GM23338 (cell line): ENCODE data around the gene CHN2. TPM values are rescaled to one million over a fixed set of nuclear protein-coding genes. Genes with fewer than 3 reads are reported as not detected.

ENCODE experiments used
- ATAC-seq: fragments of 200-7000 bp; cut with Tn5 transposase; 3 replicates; pipeline ENCODE4 v1.9.1; 2020
- DNase-seq: peaks from one replicate; pipeline ENCODE4 v3.0.0-alpha.2; 2015; ENCODE audit warnings: low spot score
- H2AFZ ChIP-seq: fragments of 200-600 bp; sonication (generic); 2 replicates; pipeline ENCODE4 v1.8.0; 2016; ENCODE audit warnings: antibody characterized with exemption, mild to moderate bottlenecking, moderate library complexity
- H3F3A ChIP-seq: fragments of 200-600 bp; sonication (generic); replicated peaks from 2 replicates; pipeline ENCODE4 v1.8.0; 2017; ENCODE audit warnings: antibody characterized with exemption, mixed run types, low read depth
- H3K27ac ChIP-seq: fragments of 200-600 bp; sonication (generic); 2 replicates; pipeline ENCODE4 v1.6.1; 2016; ENCODE audit warnings: low read depth
- H3K27me3 ChIP-seq: fragments of 200-600 bp; sonication (generic); 2 replicates; pipeline ENCODE4 v1.8.0; 2016; ENCODE audit warnings: mild to moderate bottlenecking, mixed run types, moderate library complexity; ENCODE audit not compliant: insufficient read depth
- H3K36me3 ChIP-seq: fragments of 200-600 bp; sonication (generic); 2 replicates; pipeline ENCODE4 v1.8.0; 2016; ENCODE audit warnings: mild to moderate bottlenecking; ENCODE audit not compliant: insufficient read depth
- H3K4me1 ChIP-seq: fragments of 200-600 bp; sonication (generic); 2 replicates; pipeline ENCODE4 v1.8.0; 2016; ENCODE audit warnings: mild to moderate bottlenecking, moderate library complexity; ENCODE audit not compliant: insufficient read depth
- H3K4me2 ChIP-seq: fragments of 200-600 bp; sonication (generic); 2 replicates; pipeline ENCODE4 v1.7.1; 2017; ENCODE audit warnings: mixed run types
- H3K4me3 ChIP-seq: fragments of 200-600 bp; sonication (generic); 2 replicates; pipeline ENCODE4 v1.6.1; 2016; ENCODE audit warnings: mixed run types
- H3K79me2 ChIP-seq: fragments of 200-600 bp; sonication (generic); replicated peaks from 2 replicates; pipeline ENCODE4 v1.8.0; 2017; ENCODE audit warnings: mild to moderate bottlenecking; ENCODE audit not compliant: insufficient read depth
- H3K9me2 ChIP-seq: fragments of 200-600 bp; sonication (generic); 2 replicates; pipeline ENCODE4 v1.8.0; 2017; ENCODE audit not compliant: insufficient read depth
- H4K20me1 ChIP-seq: fragments of 200-600 bp; sonication (generic); replicated peaks from 2 replicates; pipeline ENCODE4 v1.8.0; 2017; ENCODE audit warnings: mild to moderate bottlenecking; ENCODE audit not compliant: insufficient read depth
- H3K27ac Mint-ChIP-seq: 2 replicates; pipeline ENCODE4 v1.8.0; 2020; ENCODE audit warnings: inconsistent platforms, mild to moderate bottlenecking, moderate library complexity, mixed read lengths
- H3K27me3 Mint-ChIP-seq: 3 replicates; pipeline ENCODE4 v1.8.0; 2022; ENCODE audit warnings: low read depth, mild to moderate bottlenecking, moderate library complexity, mixed read lengths, inconsistent platforms; ENCODE audit not compliant: insufficient read depth, poor library complexity
- H3K36me3 Mint-ChIP-seq: 3 replicates; pipeline ENCODE4 v1.8.0; 2021; ENCODE audit warnings: low read depth, mild to moderate bottlenecking, inconsistent platforms, moderate library complexity, mixed read lengths
- H3K4me1 Mint-ChIP-seq: 3 replicates; pipeline ENCODE4 v1.8.0; 2020; ENCODE audit warnings: mild to moderate bottlenecking, inconsistent platforms, mixed read lengths
- H3K4me3 Mint-ChIP-seq: 3 replicates; pipeline ENCODE4 v1.8.0; 2021; ENCODE audit warnings: moderate library complexity, mild to moderate bottlenecking, inconsistent platforms, mixed read lengths
- H3K9me3 Mint-ChIP-seq: 3 replicates; pipeline ENCODE4 v1.8.0; 2020; ENCODE audit warnings: moderate library complexity, mild to moderate bottlenecking, inconsistent platforms, mixed read lengths
- EZH2 ChIP-seq: fragments of 200-600 bp; sonication (generic); IDR thresholded peaks from one replicate; pipeline ENCODE4 v1.8.0; 2017; ENCODE audit warnings: antibody characterized with exemption, mild to moderate bottlenecking, low read depth; ENCODE audit not compliant: unreplicated experiment
- JUNB ChIP-seq: IDR thresholded peaks from one replicate; pipeline ENCODE4 v1.6.1; 2016; ENCODE audit warnings: antibody characterized with exemption; ENCODE audit not compliant: unreplicated experiment
- REST ChIP-seq: IDR thresholded peaks from one replicate; pipeline ENCODE4 v1.6.1; 2018; ENCODE audit warnings: antibody characterized with exemption; ENCODE audit not compliant: unreplicated experiment
- polyA plus RNA-seq: library from polyadenylated mRNA; unstranded; fragments of >200 nt; fragmentation: Nextera tagmentation; extraction: Ambion mirVana; gene quantifications from 2 replicates; pipeline ENCODE4 v1.2.1, GENCODE V29; 2016
- total RNA-seq: library from RNA; depleted of rRNA; stranded (reverse); fragments of >200 nt; shearing (Covaris generic); gene quantifications from 2 replicates; pipeline ENCODE4 v1.2.3, GENCODE V29; 2014
- TF ChIP-seq, protein P1 (sequence below): fragments of 250-450 bp; sonication (Bioruptor Pico); IDR thresholded peaks from 2 replicates; pipeline ENCODE4 v1.5.0; 2020; ENCODE audit warnings: mild to moderate bottlenecking, moderate library complexity

Gene CHN2
- total and polyA plus RNA-seq, 2 experiments from 2014 or later, result 6.1 to 7.5 TPM

- no peak for TF ChIP-seq REST
- TF ChIP-seq JUNB, result no peak
Observed at GRCh38 chr7:29271319-29271658, 76.7 kb downstream of the CHN2 start (continued).

- no peaks in the 10 kb centered on the region for H3F3A ChIP-seq
- H3K36me3 ChIP-seq, result no peaks in the 10 kb centered on the region
- DNase-seq (no peak), ATAC-seq (peak; percentile 26; the same call in 2 of the 3 replicates)
- no peaks in the 10 kb centered on the region for H3K79me2 ChIP-seq
- H3K27ac ChIP-seq, result no peak overlapping the region
- H2AFZ ChIP-seq, result no peak overlapping the region
- no peaks in the 10 kb centered on the region for H3K36me3 Mint-ChIP-seq
- H3K27me3 ChIP-seq, result no peaks in the 10 kb centered on the region
- no peaks in the 10 kb centered on the region for H3K9me3 Mint-ChIP-seq
- H3K27me3 Mint-ChIP-seq, result peaks cover 3% of the 10 kb centered on the region
- no peak overlapping the region for H3K4me3 ChIP-seq
- H3K4me1 ChIP-seq, result peaks cover 40% of the 10 kb centered on the region
- H3K4me2 ChIP-seq, result no peak overlapping the region
- H4K20me1 ChIP-seq, result no peaks in the 10 kb centered on the region
- peaks cover 42% of the 10 kb centered on the region for H3K4me1 Mint-ChIP-seq
- no peaks in the 10 kb centered on the region for H3K9me2 ChIP-seq
- TF ChIP-seq, protein P1, sequence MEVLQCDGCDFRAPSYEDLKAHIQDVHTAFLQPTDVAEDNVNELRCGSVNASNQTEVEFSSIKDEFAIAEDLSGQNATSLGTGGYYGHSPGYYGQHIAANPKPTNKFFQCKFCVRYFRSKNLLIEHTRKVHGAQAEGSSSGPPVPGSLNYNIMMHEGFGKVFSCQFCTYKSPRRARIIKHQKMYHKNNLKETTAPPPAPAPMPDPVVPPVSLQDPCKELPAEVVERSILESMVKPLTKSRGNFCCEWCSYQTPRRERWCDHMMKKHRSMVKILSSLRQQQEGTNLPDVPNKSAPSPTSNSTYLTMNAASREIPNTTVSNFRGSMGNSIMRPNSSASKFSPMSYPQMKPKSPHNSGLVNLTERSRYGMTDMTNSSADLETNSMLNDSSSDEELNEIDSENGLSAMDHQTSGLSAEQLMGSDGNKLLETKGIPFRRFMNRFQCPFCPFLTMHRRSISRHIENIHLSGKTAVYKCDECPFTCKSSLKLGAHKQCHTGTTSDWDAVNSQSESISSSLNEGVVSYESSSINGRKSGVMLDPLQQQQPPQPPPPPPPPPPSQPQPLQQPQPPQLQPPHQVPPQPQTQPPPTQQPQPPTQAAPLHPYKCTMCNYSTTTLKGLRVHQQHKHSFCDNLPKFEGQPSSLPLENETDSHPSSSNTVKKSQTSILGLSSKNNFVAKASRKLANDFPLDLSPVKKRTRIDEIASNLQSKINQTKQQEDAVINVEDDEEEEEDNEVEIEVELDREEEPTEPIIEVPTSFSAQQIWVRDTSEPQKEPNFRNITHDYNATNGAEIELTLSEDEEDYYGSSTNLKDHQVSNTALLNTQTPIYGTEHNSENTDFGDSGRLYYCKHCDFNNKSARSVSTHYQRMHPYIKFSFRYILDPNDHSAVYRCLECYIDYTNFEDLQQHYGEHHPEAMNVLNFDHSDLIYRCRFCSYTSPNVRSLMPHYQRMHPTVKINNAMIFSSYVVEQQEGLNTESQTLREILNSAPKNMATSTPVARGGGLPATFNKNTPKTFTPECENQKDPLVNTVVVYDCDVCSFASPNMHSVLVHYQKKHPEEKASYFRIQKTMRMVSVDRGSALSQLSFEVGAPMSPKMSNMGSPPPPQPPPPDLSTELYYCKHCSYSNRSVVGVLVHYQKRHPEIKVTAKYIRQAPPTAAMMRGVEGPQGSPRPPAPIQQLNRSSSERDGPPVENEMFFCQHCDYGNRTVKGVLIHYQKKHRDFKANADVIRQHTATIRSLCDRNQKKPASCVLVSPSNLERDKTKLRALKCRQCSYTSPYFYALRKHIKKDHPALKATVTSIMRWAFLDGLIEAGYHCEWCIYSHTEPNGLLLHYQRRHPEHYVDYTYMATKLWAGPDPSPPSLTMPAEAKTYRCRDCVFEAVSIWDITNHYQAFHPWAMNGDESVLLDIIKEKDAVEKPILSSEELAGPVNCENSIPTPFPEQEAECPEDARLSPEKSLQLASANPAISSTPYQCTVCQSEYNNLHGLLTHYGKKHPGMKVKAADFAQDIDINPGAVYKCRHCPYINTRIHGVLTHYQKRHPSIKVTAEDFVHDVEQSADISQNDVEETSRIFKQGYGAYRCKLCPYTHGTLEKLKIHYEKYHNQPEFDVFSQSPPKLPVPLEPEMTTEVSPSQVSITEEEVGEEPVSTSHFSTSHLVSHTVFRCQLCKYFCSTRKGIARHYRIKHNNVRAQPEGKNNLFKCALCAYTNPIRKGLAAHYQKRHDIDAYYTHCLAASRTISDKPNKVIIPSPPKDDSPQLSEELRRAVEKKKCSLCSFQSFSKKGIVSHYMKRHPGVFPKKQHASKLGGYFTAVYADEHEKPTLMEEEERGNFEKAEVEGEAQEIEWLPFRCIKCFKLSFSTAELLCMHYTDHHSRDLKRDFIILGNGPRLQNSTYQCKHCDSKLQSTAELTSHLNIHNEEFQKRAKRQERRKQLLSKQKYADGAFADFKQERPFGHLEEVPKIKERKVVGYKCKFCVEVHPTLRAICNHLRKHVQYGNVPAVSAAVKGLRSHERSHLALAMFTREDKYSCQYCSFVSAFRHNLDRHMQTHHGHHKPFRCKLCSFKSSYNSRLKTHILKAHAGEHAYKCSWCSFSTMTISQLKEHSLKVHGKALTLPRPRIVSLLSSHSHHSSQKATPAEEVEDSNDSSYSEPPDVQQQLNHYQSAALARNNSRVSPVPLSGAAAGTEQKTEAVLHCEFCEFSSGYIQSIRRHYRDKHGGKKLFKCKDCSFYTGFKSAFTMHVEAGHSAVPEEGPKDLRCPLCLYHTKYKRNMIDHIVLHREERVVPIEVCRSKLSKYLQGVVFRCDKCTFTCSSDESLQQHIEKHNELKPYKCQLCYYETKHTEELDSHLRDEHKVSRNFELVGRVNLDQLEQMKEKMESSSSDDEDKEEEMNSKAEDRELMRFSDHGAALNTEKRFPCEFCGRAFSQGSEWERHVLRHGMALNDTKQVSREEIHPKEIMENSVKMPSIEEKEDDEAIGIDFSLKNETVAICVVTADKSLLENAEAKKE (CRISPR knock-in tag), result no peak
- TF ChIP-seq EZH2, result no peak
- H3K27ac Mint-ChIP-seq, result no peak overlapping the region
- no peak overlapping the region for H3K4me3 Mint-ChIP-seq
Observed at GRCh38 chr7:29272057-29272456, 77.5 kb downstream of the CHN2 start.
